ENCODE results near the gene LIME1. TPM values are rescaled to one million over a fixed set of nuclear protein-coding genes. Genes with fewer than 3 reads are reported as not detected.

Gene LIME1
- total and polyA plus RNA-seq, 9 of the 15 experiments (the other 6 are each of a cell fraction or from before 2014, with no cell fraction given) = 0.11 to 17.1 (median 2.8) TPM; not detected in 2

- intact Hi-C loops (cut with micrococcal nuclease) = loop anchor here (2.0 to 10.0 kb wide), 5 partner anchors 78 to 250 kb away; partner anchors contain the start of genes PTK6, TPD52L2 and UCKL1
- Histone ChIP-seq H3K9me1 (ENCODE audit: control insufficient read depth, insufficient read depth, low read length) (no peaks in the 10 kb centered on the region), H3K27me3 (ENCODE audit: control insufficient read depth in 2 of 2, insufficient read depth in 2 of 2, low read length in 2 of 2) (no peaks in the 10 kb centered on the region), H3K4me2 (ENCODE audit: insufficient read depth, low read length) (peak overlapping the region; percentile 99), H3K9ac (ENCODE audit: insufficient read depth in 1 of 2, low read depth in 2 of 2, low read length in 2 of 2) (peak overlapping the region; percentile 90 to 95), H3K79me2 (ENCODE audit: control insufficient read depth, insufficient read depth, low read length) (peaks cover 63% of the 10 kb centered on the region), H4K20me1 (replicated peaks; ENCODE audit: control insufficient read depth, insufficient read depth, low read length) (peaks cover 22% of the 10 kb centered on the region), H3K4me1 (replicated peaks in 1 of 2; ENCODE audit: control insufficient read depth in 2 of 2, insufficient read depth in 2 of 2, low read length in 2 of 2) (peaks cover 13 to 63% of the 10 kb centered on the region in 2 experiments), H3K9me3 (replicated peaks; ENCODE audit: control insufficient read depth, insufficient read depth, low read depth, low read length) (no peaks in the 10 kb centered on the region), H3K27ac (ENCODE audit: extremely low read depth, low read depth, low read length) (peak overlapping the region; percentile 96), H3K4me3 (peak overlapping the region; percentile 100), H3K36me3 (ENCODE audit: control insufficient read depth, insufficient read depth, low read length) (peaks cover 66% of the 10 kb centered on the region), H2AFZ (ENCODE audit: low read depth, low read length) (peak overlapping the region; percentile 75; the same call in 1 of the 2 replicates)
- in situ Hi-C loops (cut with MboI) = loop anchor here (5.0 kb wide), 1 partner anchor 155 kb away; the partner anchor contains the start of gene ABHD16B
- no TSS peak for BruUV-seq (replicated peaks)
- DNase-seq (ENCODE audit: extremely low read depth in 1 of 4, low spot score in 3 of 4) (peak; percentile 53 to 84 (median 69)), FAIRE-seq (peak; percentile 95), ATAC-seq (peak; percentile 75)
- ChIA-PET POLR2A (interaction anchor here (0.7 to 4.0 kb wide), 6 partner anchors 9 to 158 kb away, joined by 5 to 27 read pairs (median 6); partner anchors contain the start of genes RTEL1 and TPD52L2), CTCF (ENCODE audit: low intra/inter-chr PET ratio) (interaction anchor here (0.5 to 2.6 kb wide), 5 partner anchors 157 to 483 kb away, joined by 3 to 18 read pairs (median 6); partner anchors contain the start of genes PTK6 and TPD52L2)
- WGBS (ENCODE audit: insufficient coverage, low coverage, missing lambda C conversion rate) = 1% methylated on average over 54 of the region's 56 CpGs
- TF ChIP-seq NKRF (IDR thresholded peaks at IDR 0.05; ENCODE audit: borderline replicate concordance) (0 out of 2 replicates have a peak, but pooled peaks have one; percentile 49), RBFOX2 (IDR thresholded peaks at IDR 0.05; ENCODE audit: low read depth, low read length) (no peak), OTX1 (CRISPR knock-in tag; IDR thresholded peaks at IDR 0.05) (peak; percentile 17; the same call in 1 of the 2 replicates), ELF1 (tag; IDR thresholded peaks at IDR 0.05) (no peak), TAF7 (tag; IDR thresholded peaks at IDR 0.05) (no peak), MIER1 (IDR thresholded peaks at IDR 0.05; ENCODE audit: low read depth) (no peak), CCAR2 (IDR thresholded peaks at IDR 0.05; ENCODE audit: low read depth, low read length) (no peak), EP300 (IDR thresholded peaks at IDR 0.05; ENCODE audit: low read length) (no peak), HDAC8 (tag; IDR thresholded peaks at IDR 0.05) (no peak), ZBTB12 (CRISPR knock-in tag; IDR thresholded peaks at IDR 0.05) (no peak), SMAD2 (IDR thresholded peaks at IDR 0.05; ENCODE audit: low read depth, low read length) (no peak), NR2F6 (CRISPR knock-in tag; IDR thresholded peaks at IDR 0.05) (no peak), ETV5 (CRISPR knock-in tag; IDR thresholded peaks at IDR 0.05; ENCODE audit: low read depth) (peak; percentile 33), RBM39 (optimal IDR thresholded peaks at IDR 0.05; ENCODE audit: low read depth, low read length) (no peak)
- TF ChIP-seq, protein P1, sequence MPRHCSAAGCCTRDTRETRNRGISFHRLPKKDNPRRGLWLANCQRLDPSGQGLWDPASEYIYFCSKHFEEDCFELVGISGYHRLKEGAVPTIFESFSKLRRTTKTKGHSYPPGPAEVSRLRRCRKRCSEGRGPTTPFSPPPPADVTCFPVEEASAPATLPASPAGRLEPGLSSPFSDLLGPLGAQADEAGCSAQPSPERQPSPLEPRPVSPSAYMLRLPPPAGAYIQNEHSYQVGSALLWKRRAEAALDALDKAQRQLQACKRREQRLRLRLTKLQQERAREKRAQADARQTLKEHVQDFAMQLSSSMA (CRISPR knock-in tag; IDR thresholded peaks at IDR 0.05) = no peak
Measured at GRCh38 chr20:63706852-63707557, 29.5 kb upstream of the LIME1 start.
